ENCODE measurements around the gene IGSF9B.

GRCh38 chr11:133980665-133981064 lies 23.9 kb upstream of the IGSF9B start:
- no peak for TF ChIP-seq EZH2 (IDR thresholded peaks at IDR 0.05)
- TF ChIP-seq, protein P1, sequence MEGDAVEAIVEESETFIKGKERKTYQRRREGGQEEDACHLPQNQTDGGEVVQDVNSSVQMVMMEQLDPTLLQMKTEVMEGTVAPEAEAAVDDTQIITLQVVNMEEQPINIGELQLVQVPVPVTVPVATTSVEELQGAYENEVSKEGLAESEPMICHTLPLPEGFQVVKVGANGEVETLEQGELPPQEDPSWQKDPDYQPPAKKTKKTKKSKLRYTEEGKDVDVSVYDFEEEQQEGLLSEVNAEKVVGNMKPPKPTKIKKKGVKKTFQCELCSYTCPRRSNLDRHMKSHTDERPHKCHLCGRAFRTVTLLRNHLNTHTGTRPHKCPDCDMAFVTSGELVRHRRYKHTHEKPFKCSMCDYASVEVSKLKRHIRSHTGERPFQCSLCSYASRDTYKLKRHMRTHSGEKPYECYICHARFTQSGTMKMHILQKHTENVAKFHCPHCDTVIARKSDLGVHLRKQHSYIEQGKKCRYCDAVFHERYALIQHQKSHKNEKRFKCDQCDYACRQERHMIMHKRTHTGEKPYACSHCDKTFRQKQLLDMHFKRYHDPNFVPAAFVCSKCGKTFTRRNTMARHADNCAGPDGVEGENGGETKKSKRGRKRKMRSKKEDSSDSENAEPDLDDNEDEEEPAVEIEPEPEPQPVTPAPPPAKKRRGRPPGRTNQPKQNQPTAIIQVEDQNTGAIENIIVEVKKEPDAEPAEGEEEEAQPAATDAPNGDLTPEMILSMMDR (IDR thresholded peaks at IDR 0.05) = no peak

Measured in neural progenitor cell (in vitro differentiated cells).